Raji (cell line): ENCODE results near the gene ERMAP.

Source experiments
- POLR2A ChIP-seq: IDR thresholded peaks from 2 replicates; pipeline ENCODE4 v1.6.1; 2011; ENCODE audit warnings: low read depth, low read length, control low read depth; ENCODE audit not compliant: insufficient read depth

Gene ERMAP

GRCh38 chr1:42816585-42817439 is at the start of gene ERMAP, which contains the start of gene SVBP:
ERMAP (plus strand) TSS chr1:42817122; CDS start chr1:42830449, 13,327 bp downstream.
SVBP (minus strand) TSS chr1:42817397; CDS start chr1:42816544, 853 bp downstream.
- TF ChIP-seq POLR2A, result peak; percentile 61

DNA sequence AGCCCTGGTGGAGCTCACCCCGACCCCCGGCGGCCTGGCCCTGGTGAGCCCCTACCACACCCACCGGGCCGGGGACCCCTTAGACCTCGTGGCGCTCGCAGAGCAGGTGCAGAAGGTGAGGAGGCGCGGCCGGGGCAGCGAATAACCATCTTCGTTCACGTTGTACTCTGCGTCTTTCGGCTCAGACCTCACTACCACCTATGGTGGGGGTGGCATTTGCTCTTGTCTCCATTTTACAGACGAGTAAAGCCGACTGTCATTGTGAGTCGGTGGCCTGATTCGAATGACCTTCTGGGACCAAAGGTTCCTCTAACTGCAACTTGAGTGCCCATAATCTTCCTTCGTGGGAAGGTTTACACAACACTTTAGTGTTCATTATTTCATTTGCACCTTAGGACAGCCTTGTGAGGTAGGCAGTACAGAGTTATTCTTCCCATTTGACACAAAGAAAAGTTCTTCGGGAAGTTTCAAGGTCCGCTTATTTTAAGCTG is 49.4 kb upstream of the ERMAP start:
- no peak for TF ChIP-seq POLR2A

GRCh38 chr1:42768172-42768571 is 48.8 kb upstream of the ERMAP start:
- TF ChIP-seq POLR2A, result no peak

GRCh38 chr1:42769811-42770210 is 47.1 kb upstream of the ERMAP start:
- no peak for TF ChIP-seq POLR2A

GRCh38 chr1:42773420-42773819 is 43.5 kb upstream of the ERMAP start:
- TF ChIP-seq POLR2A, result no peak

DNA sequence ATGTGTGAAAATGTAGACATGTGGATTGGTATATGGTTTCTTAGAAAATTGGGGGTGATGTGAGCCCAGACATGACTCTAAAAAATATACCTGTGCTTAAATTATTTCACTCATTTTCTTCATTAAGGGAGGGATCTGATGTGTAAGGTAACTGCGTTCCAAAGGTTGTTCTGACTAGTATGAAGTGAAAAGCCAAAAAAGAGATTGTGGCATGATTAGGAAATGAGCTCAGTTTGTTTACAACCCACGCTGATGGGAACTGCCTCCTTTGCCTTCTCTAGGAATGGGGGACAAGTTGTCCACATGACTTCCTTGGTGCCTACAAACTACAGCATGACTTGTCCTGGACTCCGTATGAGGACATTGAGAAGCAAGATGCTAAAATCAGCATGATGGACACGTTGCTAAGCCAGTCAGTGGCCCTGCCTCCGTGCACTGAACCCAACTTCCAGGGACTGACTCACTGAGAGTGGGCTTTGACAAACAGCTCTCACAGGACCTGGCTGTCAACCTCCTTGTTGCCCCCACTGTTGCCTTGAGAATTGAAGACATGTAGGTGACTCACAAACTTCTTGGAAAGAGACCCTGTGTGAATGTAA is 41.9 kb upstream of the ERMAP start:
- no peak for TF ChIP-seq POLR2A

DNA sequence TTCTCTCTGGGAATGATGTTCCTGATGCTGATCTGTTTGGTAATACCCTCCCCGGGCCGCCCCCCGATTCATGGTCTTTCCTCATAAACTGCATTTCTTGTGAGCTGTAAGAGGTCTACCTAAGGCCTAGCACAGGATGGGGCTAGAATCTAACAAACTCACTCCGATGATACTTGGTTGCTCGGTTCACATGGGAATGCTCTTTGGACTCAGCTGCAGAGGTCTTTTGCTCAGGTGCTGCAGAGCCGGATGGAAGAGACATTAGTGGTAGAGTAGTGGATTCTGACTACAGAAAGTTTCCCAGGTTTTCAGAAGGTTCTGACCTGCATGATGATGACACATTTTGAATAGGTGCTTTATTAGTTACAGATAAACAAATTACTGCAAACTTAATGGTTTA is 40.4 kb upstream of the ERMAP start:
- no peak for TF ChIP-seq POLR2A

DNA sequence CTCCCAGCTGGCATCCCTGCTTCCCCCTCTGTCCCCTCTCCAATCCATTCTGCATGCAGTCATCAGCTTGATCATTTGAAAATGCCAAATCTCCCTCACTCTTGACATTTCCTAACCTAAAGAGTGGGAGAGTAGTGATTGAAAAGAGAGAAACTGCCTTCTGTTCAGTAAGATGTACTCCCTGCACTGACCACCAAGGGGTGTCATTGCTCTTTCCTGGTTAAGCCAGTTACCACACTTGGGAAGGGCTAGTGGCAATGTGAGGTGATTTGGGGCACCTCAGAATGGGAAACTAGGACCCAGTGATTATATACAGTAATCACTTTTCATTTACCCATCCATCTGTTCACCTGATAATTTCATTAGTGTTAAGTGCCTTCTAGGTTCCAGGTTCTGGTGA is 39.1 kb upstream of the ERMAP start:
- TF ChIP-seq POLR2A, result no peak

GRCh38 chr1:42779725-42780124 is 37.2 kb upstream of the ERMAP start:
- TF ChIP-seq POLR2A, result no peak

- no peak for TF ChIP-seq POLR2A
Measured at GRCh38 chr1:42780176-42780575, 36.7 kb upstream of the ERMAP start.

DNA sequence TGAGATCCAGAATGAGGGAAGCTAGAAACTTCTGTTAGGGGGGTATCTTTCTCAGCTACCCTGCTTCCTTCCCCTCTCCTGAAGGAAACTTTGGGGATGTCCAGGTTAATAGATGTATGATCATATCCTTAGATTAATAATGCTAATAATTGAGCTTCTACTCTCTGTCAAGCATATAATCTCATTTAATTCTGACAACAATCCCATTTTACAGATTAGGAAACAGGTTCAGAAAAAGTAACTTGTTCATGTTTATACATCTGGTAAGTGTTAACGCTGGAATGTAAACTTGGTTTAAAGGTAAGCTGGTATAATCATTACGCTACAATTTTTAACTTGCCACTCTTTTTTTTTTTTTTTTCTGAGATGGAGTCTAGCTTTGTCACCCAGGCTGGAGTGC is 33.8 kb upstream of the ERMAP start:
- TF ChIP-seq POLR2A, result no peak

DNA sequence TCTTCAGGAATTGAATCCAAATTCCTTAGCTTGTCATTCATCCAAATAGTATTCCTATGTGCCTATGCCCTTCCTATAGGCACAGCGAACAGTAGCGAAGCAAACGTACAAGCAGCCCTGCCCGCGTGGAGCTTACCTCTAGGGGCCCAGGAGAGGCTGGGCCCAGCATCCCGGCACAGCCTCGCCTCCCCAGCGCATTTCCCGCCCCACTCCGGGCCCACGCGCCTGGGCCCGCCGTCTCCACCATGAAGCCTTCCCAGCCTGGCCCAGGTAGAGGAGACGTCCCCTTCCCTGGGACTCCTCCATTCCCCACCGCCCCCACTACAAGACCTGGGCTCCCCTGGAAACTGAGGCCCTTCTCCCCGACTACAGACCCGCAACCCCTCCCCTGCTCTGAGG is 32.4 kb upstream of the ERMAP start:
- TF ChIP-seq POLR2A, result no peak

DNA sequence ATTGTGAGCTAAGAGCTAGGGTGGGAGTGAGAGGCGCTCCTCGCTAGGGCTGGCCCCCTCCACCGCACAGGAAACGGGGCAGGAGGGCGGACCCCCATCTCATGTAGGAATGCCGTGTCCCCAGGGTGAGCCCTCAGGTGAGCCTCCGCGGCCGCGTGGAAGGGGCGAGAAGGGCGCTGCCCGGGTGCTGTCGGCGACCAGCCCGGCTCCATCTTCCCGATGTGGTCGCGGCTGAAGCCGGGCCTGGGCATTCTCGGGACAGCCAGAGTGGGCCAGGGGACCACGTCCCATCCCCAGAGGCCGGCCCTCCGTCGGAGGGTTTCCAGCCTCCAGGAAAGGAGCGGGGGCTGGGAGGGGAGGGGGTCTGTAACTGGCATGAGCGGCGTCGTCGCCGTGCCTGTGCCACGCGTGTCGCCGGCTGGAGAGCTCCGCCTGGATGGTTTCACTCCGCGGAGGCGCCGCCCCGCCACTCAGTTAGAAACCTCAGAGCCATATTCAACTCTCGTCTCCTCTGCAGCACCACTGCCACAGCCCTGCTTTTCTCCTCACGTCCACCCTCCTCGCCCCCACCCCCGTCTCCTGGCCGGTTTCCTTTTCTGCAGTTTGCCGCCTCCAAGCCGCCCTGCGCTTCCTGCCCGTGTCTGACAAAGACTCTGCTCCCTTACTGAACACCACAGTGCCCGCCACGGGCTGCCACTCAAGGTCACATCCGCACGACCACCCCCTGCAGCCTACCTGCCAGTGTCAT is 31.8 kb upstream of the ERMAP start, which contains the start of gene TMEM269:
TSS of gene TMEM269 (plus strand) at position 46 of the 748 bp plus-strand sequence. CDS start 4,903 bp downstream, outside the sequence.
- no peak for TF ChIP-seq POLR2A

DNA sequence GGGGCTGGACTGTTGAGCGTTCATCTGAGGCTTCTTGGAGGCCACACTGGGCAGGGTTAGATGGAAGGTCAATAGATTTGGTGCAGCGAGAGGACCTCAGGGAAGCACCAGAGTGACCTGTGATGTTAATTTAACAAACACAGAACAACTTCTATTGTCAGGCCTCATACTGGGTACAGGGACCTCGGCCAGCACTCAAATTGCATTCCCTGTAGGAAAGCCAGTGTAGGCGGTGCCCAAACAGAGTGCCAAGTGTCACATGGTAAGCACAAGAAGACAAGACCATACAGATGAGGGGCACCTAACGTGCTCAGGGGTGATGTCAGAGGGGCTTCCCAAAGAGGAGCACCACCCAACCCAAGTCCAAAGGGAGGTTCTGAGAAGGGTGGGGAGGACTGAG is 30.8 kb upstream of the ERMAP start:
- no peak for TF ChIP-seq POLR2A

- no peak for TF ChIP-seq POLR2A
Measured at GRCh38 chr1:42788021-42788420, 28.9 kb upstream of the ERMAP start.
